ENCODE measurements around the gene DNASE2.

DNA sequence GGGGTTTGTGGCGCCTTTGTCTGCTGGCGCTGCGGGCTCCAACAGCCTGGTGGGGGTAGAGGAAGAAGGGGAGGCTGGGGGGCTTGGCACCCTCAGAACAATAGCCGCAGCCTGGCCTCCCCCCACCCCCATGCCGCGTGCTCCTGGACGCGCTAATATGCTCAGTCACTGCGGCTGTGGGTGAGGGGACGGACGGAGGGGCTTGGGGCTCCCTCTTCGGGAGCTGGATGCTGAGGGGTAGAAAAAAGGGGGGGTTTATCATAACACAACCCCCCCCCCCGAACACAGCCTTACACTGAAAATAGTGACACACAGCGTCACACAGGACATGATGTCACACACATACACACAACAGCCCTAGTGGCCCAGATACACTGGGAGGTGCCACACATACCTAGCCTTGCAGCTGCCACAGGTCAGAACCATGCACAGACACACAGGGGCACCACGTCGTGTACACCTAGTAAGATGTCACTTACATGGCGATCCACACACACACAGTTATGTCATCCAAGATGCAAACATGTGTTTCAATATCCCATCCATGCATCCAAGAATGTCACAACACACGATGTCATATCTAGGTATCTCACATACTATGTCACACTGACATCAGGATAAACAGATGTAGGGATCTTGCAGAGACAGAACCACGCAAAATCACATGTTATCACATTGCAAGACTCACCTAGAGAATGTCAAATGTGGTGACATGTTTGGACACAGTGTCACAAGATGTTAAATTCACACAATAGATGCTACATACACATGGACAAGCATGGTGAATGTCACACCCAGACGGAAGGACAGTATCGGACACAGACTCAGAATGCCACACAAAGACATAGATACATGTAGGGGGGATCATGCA lies 42.1 kb downstream of the DNASE2 start:
- TF ChIP-seq EP300 (IDR thresholded peaks at IDR 0.05; ENCODE audit: borderline replicate concordance) (no peak), YY1 (IDR thresholded peaks at IDR 0.05; ENCODE audit: low read depth) (no peak)
